H9 (cell line): ENCODE measurements around the gene HS1BP3. TPM values are rescaled to one million over a fixed set of nuclear protein-coding genes. Genes with fewer than 3 reads are reported as not detected.

ENCODE experiments used
- DNase-seq: peaks from one replicate; pipeline ENCODE4 v3.0.0-alpha.2; 2017
- H2AFZ ChIP-seq: one replicate; pipeline ENCODE4 v1.6.1; 2013; ENCODE audit warnings: mild to moderate bottlenecking, low read length, control low read depth, moderate library complexity
- H2AK5ac ChIP-seq: 2 replicates; pipeline ENCODE4 v1.6.1; 2013; ENCODE audit warnings: low read length, control low read depth, mixed read lengths; ENCODE audit not compliant: insufficient read length
- H2BK120ac ChIP-seq: one replicate; pipeline ENCODE4 v1.6.1; 2013; ENCODE audit warnings: low read depth, mild to moderate bottlenecking, low read length, control low read depth, inconsistent platforms; ENCODE audit not compliant: poor library complexity, severe bottlenecking
- H2BK12ac ChIP-seq: 2 replicates; pipeline ENCODE4 v1.6.1; 2013; ENCODE audit warnings: low read length, control low read depth, mixed read lengths, low read depth; ENCODE audit not compliant: insufficient read length
- H2BK15ac ChIP-seq: 2 replicates; pipeline ENCODE4 v1.6.1; 2013; ENCODE audit warnings: low read depth, low read length, control low read depth
- H2BK20ac ChIP-seq: one replicate; pipeline ENCODE4 v1.6.1; 2013; ENCODE audit warnings: low read depth, mild to moderate bottlenecking, low read length, control low read depth, inconsistent platforms; ENCODE audit not compliant: poor library complexity, severe bottlenecking
- H2BK5ac ChIP-seq: 2 replicates; pipeline ENCODE4 v1.6.1; 2013; ENCODE audit warnings: low read length, control low read depth, mixed read lengths; ENCODE audit not compliant: insufficient read length
- H3K14ac ChIP-seq: 2 replicates; pipeline ENCODE4 v1.6.1; 2013; ENCODE audit warnings: low read length, control low read depth; ENCODE audit not compliant: insufficient read depth
- H3K18ac ChIP-seq: 2 replicates; pipeline ENCODE4 v1.6.1; 2013; ENCODE audit warnings: low read depth, mild to moderate bottlenecking, mixed read lengths, low read length, control low read depth; ENCODE audit not compliant: insufficient read length
- H3K23ac ChIP-seq: 2 replicates; pipeline ENCODE4 v1.6.1; 2013; ENCODE audit warnings: low read length, control low read depth, mixed read lengths, low read depth; ENCODE audit not compliant: insufficient read length
- H3K23me2 ChIP-seq: 2 replicates; pipeline ENCODE4 v1.6.1; 2013; ENCODE audit warnings: low read depth, mild to moderate bottlenecking, mixed read lengths, low read length, control low read depth; ENCODE audit not compliant: insufficient read length, poor library complexity, severe bottlenecking
- H3K27ac ChIP-seq: 2 replicates; pipeline ENCODE4 v1.5.1; 2013; ENCODE audit warnings: low read length, control low read depth, mixed read lengths, low read depth; ENCODE audit not compliant: insufficient read length
- H3K27me3 ChIP-seq: 2 replicates; pipeline ENCODE4 v1.6.1; 2013; ENCODE audit warnings: low read length, control low read depth, inconsistent platforms; ENCODE audit not compliant: insufficient read depth
- H3K4ac ChIP-seq: 2 replicates; pipeline ENCODE4 v1.6.1; 2013; ENCODE audit warnings: low read depth, mild to moderate bottlenecking, control low read depth, inconsistent platforms, low read length, moderate library complexity
- H3K4me1 ChIP-seq: 2 replicates; pipeline ENCODE4 v1.6.1; 2013; ENCODE audit warnings: low read length, control low read depth, inconsistent platforms; ENCODE audit not compliant: insufficient read depth
- H3K4me2 ChIP-seq: 2 replicates; pipeline ENCODE4 v1.6.1; 2013; ENCODE audit warnings: low read length, control low read depth, mixed read lengths; ENCODE audit not compliant: insufficient read length, insufficient read depth
- H3K56ac ChIP-seq: 2 replicates; pipeline ENCODE4 v1.6.1; 2013; ENCODE audit warnings: low read depth, mild to moderate bottlenecking, mixed read lengths, low read length, control low read depth; ENCODE audit not compliant: insufficient read length
- H3K79me1 ChIP-seq: 2 replicates; pipeline ENCODE4 v1.6.1; 2013; ENCODE audit warnings: low read depth, mild to moderate bottlenecking, moderate library complexity, low read length, control low read depth, inconsistent platforms; ENCODE audit not compliant: insufficient read depth, poor library complexity, severe bottlenecking
- H3K79me2 ChIP-seq: 2 replicates; pipeline ENCODE4 v1.6.1; 2013; ENCODE audit warnings: low read length, control low read depth, inconsistent platforms; ENCODE audit not compliant: insufficient read depth
- H3K9ac ChIP-seq: 2 replicates; pipeline ENCODE4 v1.6.1; 2013; ENCODE audit warnings: low read length, control low read depth, mixed read lengths; ENCODE audit not compliant: insufficient read length; ENCODE audit errors: extremely low read depth
- H3K9me3 ChIP-seq: one replicate; pipeline ENCODE4 v1.6.1; 2013; ENCODE audit warnings: low read depth, low read length, inconsistent platforms; ENCODE audit not compliant: control insufficient read depth
- H3T11ph ChIP-seq: one replicate; pipeline ENCODE4 v1.6.1; 2013; ENCODE audit warnings: mild to moderate bottlenecking, low read length, control low read depth, inconsistent platforms
- H4K20me1 ChIP-seq: one replicate; pipeline ENCODE4 v1.6.1; 2013; ENCODE audit not compliant: control insufficient read depth, insufficient read length, insufficient read depth
- H4K5ac ChIP-seq: 2 replicates; pipeline ENCODE4 v1.6.1; 2013; ENCODE audit warnings: low read depth, mild to moderate bottlenecking, mixed read lengths, low read length, control low read depth; ENCODE audit not compliant: insufficient read length
- H4K8ac ChIP-seq: replicated peaks from 2 replicates; pipeline ENCODE4 v1.6.1; 2013; ENCODE audit warnings: low read length, control low read depth, mixed read lengths, low read depth; ENCODE audit not compliant: insufficient read length
- H4K91ac ChIP-seq: 2 replicates; pipeline ENCODE4 v1.6.1; 2013; ENCODE audit warnings: low read depth, mild to moderate bottlenecking, moderate library complexity, mixed read lengths, low read length, control low read depth; ENCODE audit not compliant: insufficient read length
- H3K27ac Mint-ChIP-seq, 3 experiments: 2 replicates in 2 of 3; 3 replicates in 1 of 3; pipeline ENCODE4 v1.8.0; 2020 to 2021; ENCODE audit warnings: mixed read lengths in 3 of 3, mild to moderate bottlenecking in 1 of 3, moderate library complexity in 1 of 3
- H3K27me3 Mint-ChIP-seq: 2 replicates; pipeline ENCODE4 v1.8.0; 2021; ENCODE audit warnings: low read depth, mild to moderate bottlenecking, moderate library complexity, mixed read lengths
- H3K36me3 Mint-ChIP-seq, 3 experiments: 2 replicates in 2 of 3; 3 replicates in 1 of 3; pipeline ENCODE4 v1.8.0; 2020 to 2021; ENCODE audit warnings: low read depth in 3 of 3, mixed read lengths in 3 of 3; ENCODE audit not compliant: insufficient read depth in 1 of 3
- H3K4me1 Mint-ChIP-seq, 2 experiments: 2 replicates each; pipeline ENCODE4 v1.8.0; 2020; ENCODE audit warnings: mixed read lengths in 2 of 2
- H3K4me3 Mint-ChIP-seq, 2 experiments: 2 replicates in 1 of 2; 3 replicates in 1 of 2; pipeline ENCODE4 v1.8.0; 2020 to 2021; ENCODE audit warnings: mild to moderate bottlenecking in 2 of 2, mixed read lengths in 2 of 2, moderate library complexity in 1 of 2
- H3K9me3 Mint-ChIP-seq, 2 experiments: 2 replicates in 1 of 2; 3 replicates in 1 of 2; pipeline ENCODE4 v1.8.0; 2020; ENCODE audit warnings: mild to moderate bottlenecking in 2 of 2, mixed read lengths in 2 of 2, moderate library complexity in 1 of 2
- CTCF ChIP-seq: fragments of 200-600 bp; sonication (generic); conservative IDR thresholded peaks from 3 replicates; pipeline ENCODE4 v1.8.0; 2021; ENCODE audit warnings: antibody characterized with exemption, mild to moderate bottlenecking
- whole genome bisulfite sequencing: extraction: QIAGEN DNeasy Blood & Tissue Kit; methylation state at CpG from one replicate; pipeline ENCODE4 v1.1.7; 2013; ENCODE audit warnings: missing lambda C conversion rate, low lambda C conversion rate, mixed read lengths; ENCODE audit not compliant: insufficient read length; ENCODE audit errors: extremely low coverage; 5-methylcytosine and 5-hydroxymethylcytosine counted together
- total RNA-seq: library from RNA; stranded (reverse); gene quantifications from 2 replicates; pipeline ENCODE4 v1.2.1, GENCODE V29; 2021

HS1BP3 gene
- total RNA-seq, 1 experiment from 2014 or later: 11.1 TPM

DNA sequence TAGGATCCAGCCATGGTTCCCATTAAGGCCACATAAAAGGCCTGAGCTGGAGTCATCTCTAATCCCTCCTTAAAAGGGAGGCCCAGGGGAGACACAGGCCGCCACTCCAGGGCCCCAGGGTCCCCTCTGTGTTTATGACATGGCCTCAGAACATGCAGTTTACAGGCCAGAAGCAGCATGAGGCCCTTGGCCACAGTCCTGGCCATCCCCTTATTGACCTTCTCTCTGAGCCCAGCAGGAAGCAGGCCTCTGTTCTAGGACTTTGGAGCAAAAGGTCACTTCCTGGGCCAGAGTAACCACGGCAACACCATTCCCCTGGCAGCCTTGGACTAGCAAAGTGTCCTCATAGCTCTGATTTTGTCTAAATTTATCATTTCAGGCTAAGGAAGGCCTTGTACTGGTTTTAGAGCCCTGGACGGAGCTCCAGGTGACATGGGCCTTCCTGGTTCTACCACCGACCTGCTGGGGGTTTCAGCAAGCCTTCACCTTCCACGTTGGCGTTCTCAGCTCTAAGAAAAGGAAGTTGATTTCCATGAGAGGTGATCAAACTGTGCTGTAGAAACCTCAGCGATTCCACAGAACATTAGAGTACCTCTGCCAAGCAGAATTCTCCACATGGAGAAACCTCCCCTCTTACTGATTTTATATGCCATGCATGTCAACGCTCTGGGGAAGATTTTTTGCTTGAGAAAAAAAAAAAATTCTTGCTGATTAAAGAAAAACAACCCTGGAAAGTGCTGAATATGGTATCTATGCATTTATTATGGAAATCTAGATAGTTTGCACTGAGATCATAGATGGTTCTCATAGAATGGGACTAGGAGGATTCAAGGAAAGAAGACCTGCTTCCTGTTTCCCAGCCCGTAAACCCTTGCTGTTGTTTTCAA, 53.7 kb downstream of the HS1BP3 start:
- Mint-ChIP-seq H3K36me3 (no peaks in the 10 kb centered on the region), H3K4me3 (no peak overlapping the region), H3K4me1 (peaks cover 23 to 26% of the 10 kb centered on the region in 2 experiments), H3K27ac (no peak overlapping the region), H3K9me3 (no peaks in the 10 kb centered on the region), H3K27me3 (peaks cover 14% of the 10 kb centered on the region)
- Histone ChIP-seq H2AFZ (no peak overlapping the region), H3K79me2 (no peaks in the 10 kb centered on the region), H2BK15ac (no peak overlapping the region), H2BK120ac (no peak overlapping the region), H2BK12ac (no peak overlapping the region), H4K8ac (no peak overlapping the region), H4K91ac (no peak overlapping the region), H4K5ac (no peak overlapping the region), H3K27me3 (no peaks in the 10 kb centered on the region), H3K4me1 (no peaks in the 10 kb centered on the region; the same call in 1 of the 2 replicates), H3K23me2 (no peaks in the 10 kb centered on the region), H3K56ac (no peak overlapping the region), H2BK20ac (no peak overlapping the region), H3K23ac (no peak overlapping the region), H3K79me1 (no peaks in the 10 kb centered on the region), H3K4me2 (no peak overlapping the region), H3K14ac (no peak overlapping the region), H3K4ac (no peak overlapping the region), H2BK5ac (no peak overlapping the region), H3T11ph (no peak overlapping the region), H3K18ac (no peak overlapping the region), H3K9ac (no peak overlapping the region), H3K27ac (no peak overlapping the region), H3K9me3 (no peaks in the 10 kb centered on the region), H4K20me1 (no peaks in the 10 kb centered on the region), H2AK5ac (no peak overlapping the region)
- no CpG with 5 or more reads among the region's 9 CpGs for WGBS
- TF ChIP-seq CTCF: no peak
- DNase-seq: no peak
